Measurements from ENCODE around the gene GREB1L.

DNA sequence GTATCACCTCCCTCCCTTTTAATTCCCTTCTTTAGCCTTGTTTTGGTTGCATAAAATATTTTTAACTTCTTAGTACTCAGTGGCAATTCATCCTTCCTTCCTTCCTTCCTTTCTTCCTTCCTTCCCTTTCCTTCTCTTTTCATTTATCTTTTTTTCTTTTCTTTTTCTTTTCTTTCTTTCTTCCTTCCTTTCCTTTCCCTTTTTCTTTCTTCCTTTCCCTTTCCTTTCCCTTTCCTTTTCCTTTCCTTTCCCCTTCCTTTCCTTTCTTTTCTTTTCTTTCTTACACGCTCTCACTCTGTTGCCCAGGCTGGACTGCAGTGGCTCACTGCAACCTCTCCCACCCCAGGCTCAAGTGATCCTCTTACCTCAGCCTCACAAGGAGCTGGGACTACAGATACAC is 160.2 kb downstream of the GREB1L start:
- TF ChIP-seq POLR2AphosphoS5 (IDR thresholded peaks at IDR 0.05; ENCODE audit: low read depth, low read length) (no peak), REST (IDR thresholded peaks at IDR 0.05; ENCODE audit: insufficient read depth in 1 of 2, low read depth in 2 of 2, low read length in 2 of 2) (no peak)

Measured in PFSK-1 (cell line).